Kidney capillary endothelial cell (primary cell): ENCODE data around the gene CTBP1.
A peak's percentile ranks its signal among the peaks of the same experiment; 100 is the strongest.

Experiments
- DNase-seq: peaks from one replicate; pipeline ENCODE4 v3.0.0-alpha.2; 2018; ENCODE audit warnings: low spot score

Gene CTBP1

DNA sequence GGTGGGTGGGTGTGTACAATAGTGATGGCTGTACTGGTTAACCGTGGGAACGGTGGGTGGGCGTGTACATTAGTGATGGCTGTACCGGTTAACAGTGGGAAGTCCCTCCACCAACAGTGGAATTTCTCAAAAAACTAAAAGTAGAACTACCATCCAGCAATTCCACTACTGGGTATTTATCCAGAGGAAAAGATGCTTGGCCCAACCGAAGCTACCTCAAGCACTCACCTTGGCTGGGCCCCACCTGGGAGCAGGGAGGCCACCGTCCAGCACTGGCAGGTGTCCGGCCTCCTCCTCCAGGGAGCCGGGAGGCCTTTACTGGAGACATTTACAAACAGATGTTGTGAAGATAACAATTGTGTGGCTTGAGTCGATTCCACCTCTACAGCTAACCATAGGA lies 34.8 kb upstream of the CTBP1 start:
- DNase-seq = no peak

GRCh38 chr4:1279253-1279652 lies 30.3 kb upstream of the CTBP1 start:
- DNase-seq = no peak

- no peak for DNase-seq
Observed at GRCh38 chr4:1277667-1278665, 29.0 kb upstream of the CTBP1 start.

DNA sequence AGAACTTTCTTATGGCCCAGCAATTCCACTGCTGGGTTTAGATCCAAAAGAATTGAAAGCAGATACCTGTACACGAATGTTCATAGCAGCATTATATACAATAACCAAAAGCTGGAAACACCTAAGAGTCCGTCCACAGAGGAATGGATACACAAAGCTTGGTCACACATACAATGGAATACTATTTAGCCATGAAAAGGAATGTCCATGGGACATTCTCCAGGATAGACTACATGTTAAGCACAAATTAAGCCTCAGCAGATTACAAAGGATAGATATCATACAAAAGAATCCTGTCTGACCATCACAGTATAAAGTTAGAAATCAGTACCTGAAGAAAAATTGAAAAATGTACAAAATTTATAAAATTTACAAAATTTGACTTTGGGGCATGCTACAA lies 28.1 kb upstream of the CTBP1 start:
- DNase-seq = no peak

- no peak for DNase-seq
Observed at GRCh38 chr4:1274871-1275270, 25.9 kb upstream of the CTBP1 start.

GRCh38 chr4:1271686-1272085 lies 22.8 kb upstream of the CTBP1 start:
- DNase-seq = no peak

DNA sequence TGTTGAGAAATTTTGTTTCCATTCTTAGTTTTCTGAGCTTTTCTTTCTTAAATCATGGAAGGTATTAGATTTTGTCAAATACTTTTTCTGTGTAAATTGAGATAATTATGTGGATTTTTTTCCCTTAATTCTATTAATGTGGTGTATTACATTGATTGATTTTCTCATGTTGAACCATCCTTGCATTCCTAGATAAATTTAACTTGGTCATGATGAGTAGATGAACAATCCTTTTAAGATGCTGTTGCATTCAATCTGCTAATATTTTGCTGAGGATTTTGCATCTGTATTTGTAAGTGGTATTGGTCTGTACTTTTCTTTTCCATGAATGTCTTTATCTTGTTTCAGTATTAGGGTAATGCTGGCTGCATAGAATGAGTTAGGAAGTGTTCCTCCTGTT lies 20.3 kb upstream of the CTBP1 start:
- DNase-seq = no peak

DNA sequence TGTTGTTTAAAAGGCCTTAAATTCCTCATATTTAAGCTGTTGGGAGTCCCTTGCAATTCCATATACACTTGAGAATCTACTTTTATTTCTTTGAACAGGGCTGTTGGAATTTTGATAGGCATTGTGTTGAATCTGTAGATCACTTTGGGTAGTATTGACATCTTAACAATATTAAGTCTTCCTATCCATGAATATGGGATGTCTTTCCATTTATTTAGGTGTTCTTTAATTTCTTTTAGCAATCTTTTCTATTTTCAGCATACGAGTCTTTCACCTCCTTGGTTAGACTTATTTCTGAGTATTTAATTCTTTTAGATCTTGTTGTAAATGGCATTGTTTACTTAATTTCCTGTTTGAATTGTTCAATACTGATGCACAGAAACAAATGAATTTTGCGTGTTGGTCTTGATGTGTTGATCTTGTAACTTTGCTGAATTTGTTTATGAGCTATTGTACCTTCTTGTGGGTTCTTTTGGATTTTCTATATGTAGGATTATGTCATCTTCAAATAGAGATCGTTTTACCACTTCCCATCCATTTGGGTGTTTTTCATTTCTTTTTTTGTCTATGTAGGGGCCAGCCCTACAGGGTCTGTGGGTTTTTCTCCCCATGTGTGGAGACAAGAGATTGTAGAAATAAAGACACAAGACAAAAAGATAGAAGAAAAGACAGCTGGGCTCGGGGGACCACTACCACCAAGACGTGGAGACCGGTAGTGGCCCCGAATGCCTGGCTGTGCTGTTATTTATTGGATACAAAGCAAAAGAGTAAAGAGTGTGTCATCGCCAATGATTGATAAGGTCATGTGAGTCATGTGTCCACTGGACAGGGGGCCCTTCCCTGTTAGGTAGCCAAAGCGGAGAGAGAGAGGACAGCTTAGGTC lies 18.2 kb upstream of the CTBP1 start:
- DNase-seq = no peak

GRCh38 chr4:1265351-1265750 lies 16.4 kb upstream of the CTBP1 start:
- no peak for DNase-seq

- DNase-seq = no peak
Observed at GRCh38 chr4:1264942-1265341, 16.0 kb upstream of the CTBP1 start.

DNA sequence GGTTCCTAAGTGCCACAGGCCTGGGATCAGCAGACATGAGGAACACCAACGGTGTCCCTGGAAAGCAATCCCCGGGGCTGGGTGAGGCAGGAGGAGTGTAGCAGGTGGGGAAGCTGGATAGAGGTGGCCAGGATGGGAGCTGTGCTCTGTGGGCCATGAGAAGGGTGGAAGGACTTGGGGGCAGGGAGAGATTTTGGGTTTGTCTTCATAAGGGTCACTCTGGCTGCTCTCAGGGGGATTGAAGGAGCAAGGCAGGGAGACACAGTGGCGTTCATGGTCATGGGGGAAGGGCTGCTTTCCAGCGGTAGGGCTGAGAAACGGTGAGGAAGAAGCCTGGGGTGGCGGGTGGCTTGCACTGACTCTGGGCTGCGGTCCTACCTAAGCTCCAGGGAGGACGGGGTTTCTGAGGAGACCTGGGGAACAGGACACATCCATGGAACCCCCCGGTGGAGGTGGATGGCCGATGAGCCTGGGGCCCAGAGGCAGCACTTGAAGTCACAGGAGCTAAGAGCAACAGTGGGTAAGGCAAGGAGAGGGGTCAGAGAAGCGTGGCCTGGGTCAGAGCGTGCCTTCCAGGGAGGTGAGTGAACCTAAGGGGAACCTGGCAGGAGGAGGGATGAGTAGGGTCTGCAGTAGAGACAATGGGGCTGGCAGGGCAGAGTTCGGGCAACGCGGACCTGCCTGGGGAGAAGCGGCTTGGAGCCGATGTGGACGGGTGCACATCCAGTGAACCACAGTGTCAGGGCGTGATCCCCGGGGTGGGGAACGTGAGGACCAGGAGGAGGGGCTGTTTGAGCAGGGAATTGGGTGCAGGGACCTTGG lies 12.4 kb upstream of the CTBP1 start:
- no peak for DNase-seq

DNA sequence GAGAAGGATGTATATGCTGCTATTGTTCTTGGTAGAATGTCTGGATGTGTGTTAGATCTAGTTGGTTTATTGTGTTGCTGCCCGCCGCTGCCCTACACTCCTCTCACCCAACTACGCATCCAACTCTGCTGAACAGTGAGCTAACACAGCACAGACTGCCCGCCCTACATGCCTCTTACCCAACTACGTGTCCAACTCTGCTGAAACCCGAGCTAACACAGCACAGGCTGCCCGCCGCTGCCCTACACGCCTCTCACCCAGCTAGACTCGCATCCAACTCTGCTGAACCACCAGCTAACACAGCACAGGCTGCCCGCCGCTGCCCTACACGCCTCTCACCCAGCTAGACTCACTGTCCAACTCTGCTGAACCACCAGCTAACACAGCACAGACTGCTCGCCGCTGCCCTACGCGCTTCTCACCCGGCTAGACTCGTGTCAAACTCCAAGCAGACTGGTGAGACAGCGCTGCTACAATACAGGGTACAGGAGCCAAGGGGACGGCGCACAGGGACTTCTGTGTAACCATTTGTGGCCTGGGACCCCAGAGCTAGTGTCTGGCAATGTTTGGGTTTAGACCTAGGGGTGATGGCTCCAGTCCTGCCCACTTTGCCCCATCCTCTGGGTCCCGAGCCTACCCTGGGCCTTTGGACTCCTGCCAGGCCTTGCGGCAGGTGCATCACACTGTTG lies 11.6 kb upstream of the CTBP1 start:
- peak; percentile 18 for DNase-seq

GRCh38 chr4:1259966-1260365 lies 11.0 kb upstream of the CTBP1 start:
- DNase-seq = no peak

GRCh38 chr4:1258457-1258856 lies 9.5 kb upstream of the CTBP1 start:
- DNase-seq = no peak

DNA sequence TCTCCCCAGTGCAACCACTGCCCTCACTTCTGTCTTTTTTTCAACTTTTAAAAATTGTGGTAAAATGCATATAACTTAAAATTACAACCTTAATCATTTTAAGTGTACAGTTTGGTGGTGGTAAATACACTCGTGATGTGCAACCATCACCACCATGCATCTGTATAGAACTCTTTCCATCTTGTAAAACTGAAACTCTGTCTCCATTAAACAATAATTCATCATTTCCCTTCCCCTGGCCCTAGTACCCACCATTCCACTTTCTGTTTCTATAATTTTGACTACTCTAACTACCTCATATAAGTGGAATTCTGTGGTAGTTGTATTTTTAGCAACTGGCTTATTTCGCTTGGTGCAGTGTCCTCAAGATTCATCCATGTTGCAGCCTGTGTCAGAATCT lies 6.8 kb upstream of the CTBP1 start:
- DNase-seq = no peak

GRCh38 chr4:1255151-1255550 lies 6.2 kb upstream of the CTBP1 start:
- DNase-seq = no peak

DNA sequence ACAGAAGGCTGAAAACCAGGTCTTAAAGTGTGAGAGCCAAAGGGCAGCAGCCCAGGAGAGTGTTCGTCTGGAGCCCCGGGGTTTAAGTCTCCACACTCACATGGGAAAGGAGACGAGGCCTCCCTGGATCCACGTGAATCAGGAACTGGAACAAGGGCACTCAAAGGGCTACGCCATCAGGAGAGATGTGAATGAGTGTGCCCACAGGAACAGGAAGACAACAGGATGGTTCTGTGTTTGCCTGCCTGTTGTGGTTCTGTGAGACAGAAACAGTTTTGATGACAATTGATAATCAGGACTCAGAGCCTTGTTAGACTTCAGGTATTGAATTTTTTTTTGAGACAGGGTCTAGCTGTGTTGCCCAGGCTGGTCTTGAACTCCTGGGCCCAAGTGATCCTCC lies 4.9 kb upstream of the CTBP1 start:
- DNase-seq = no peak

DNA sequence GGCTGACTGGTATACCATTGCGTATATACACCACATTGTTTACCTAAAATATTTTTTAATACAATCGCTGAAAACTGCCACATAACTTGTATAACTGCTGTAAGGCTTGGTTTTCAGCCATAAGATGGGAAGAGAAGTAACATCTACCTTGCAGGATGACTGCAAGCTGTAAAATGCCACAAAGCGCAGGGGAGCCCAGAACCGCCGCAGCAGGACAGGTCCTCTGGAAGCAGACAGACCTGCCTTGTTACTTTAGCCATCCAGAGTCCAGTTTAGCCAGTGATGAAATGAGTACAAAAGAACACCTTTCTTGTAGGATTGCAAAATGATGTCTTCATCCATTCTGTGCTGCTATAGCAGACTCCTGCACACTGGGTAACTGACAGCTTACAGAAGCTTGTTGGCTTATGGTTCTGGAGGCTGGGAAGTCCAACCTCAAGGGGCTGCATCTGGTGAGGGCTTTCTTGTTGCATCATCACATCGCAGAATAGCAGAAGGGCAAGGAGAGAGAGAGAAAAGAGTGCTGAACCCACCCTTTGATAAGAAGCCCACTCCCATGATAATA lies 4.1 kb upstream of the CTBP1 start:
- no peak for DNase-seq

DNA sequence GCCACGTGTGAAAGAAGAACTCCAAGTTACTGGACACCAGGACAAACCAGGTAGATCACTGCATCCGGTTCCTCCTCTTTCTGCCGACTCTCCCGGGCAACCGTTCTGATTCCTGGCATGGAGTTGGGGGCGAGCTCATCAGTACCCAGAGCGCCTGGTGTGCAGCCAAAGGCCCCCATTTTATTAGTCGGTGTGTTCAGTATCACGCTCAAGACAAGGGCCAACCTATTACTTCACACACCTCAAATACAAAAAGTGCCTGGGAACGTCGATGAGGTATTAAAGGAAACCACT lies 2.8 kb upstream of the CTBP1 start:
- no peak for DNase-seq

GRCh38 chr4:1250921-1251772 lies 2.2 kb upstream of the CTBP1 start:
- DNase-seq = no peak

GRCh38 chr4:1250527-1250812 lies 1.5 kb upstream of the CTBP1 start:
- DNase-seq = no peak
